ENCODE results near the gene AIMP1.
"Not testable (repeated sequence)": the region's sequence is repeated elsewhere in the genome, so short reads cannot be mapped to it uniquely, and the experiment has no call there.

AIMP1 gene

GRCh38 chr4:106353786-106354185, 37.4 kb downstream of the AIMP1 start:
- no peak for DNase-seq

- no peak for DNase-seq
These were observed 38.8 kb downstream of the AIMP1 start for GRCh38 chr4:106355193-106355592.

GRCh38 chr4:106358899-106359298, 42.5 kb downstream of the AIMP1 start:
- no peak for DNase-seq

GRCh38 chr4:106362086-106362825, 45.9 kb downstream of the AIMP1 start:
- no peak for DNase-seq

GRCh38 chr4:106364282-106364681, 47.9 kb downstream of the AIMP1 start:
- DNase-seq, result no peak

- no peak for DNase-seq
These were observed 49.3 kb downstream of the AIMP1 start for GRCh38 chr4:106365613-106366012.

- no peak for DNase-seq
These were observed 49.7 kb downstream of the AIMP1 start for GRCh38 chr4:106366026-106366425.

- no peak for DNase-seq
These were observed 50.7 kb downstream of the AIMP1 start for GRCh38 chr4:106367072-106367471.

GRCh38 chr4:106368678-106369077, 52.3 kb downstream of the AIMP1 start, which contains the start of gene GIMD1:
GIMD1 (minus strand) TSS chr4:106368778; CDS start chr4:106367435, 1,343 bp downstream.
- DNase-seq, result no peak

GRCh38 chr4:106369456-106370060, 53.2 kb downstream of the AIMP1 start:
- peak; percentile 49 for DNase-seq

- DNase-seq, result no peak
These were observed 53.9 kb downstream of the AIMP1 start for GRCh38 chr4:106370214-106370613.

GRCh38 chr4:106371161-106371560, 54.8 kb downstream of the AIMP1 start:
- no peak for DNase-seq

GRCh38 chr4:106373026-106373425, 56.7 kb downstream of the AIMP1 start:
- DNase-seq, result no peak

- DNase-seq, result no peak
These were observed 63.8 kb downstream of the AIMP1 start for GRCh38 chr4:106380179-106380578.

GRCh38 chr4:106384878-106385277, 68.5 kb downstream of the AIMP1 start:
- no peak for DNase-seq

- DNase-seq, result no peak
These were observed 69.6 kb downstream of the AIMP1 start for GRCh38 chr4:106385853-106386393.

- DNase-seq, result no peak
These were observed 79.2 kb downstream of the AIMP1 start for GRCh38 chr4:106395582-106395981.

- DNase-seq, result not testable (repeated sequence)
These were observed 82.5 kb downstream of the AIMP1 start for GRCh38 chr4:106398898-106399297.
